C4-2B (cell line): ENCODE results near the gene TYMP.

Experiments used
- H3K27ac ChIP-seq: fragments of 450-650 bp; 2 replicates; pipeline ENCODE4 v1.5.1; 2017
- ZFX ChIP-seq: fragments of 450-650 bp; IDR thresholded peaks from 2 replicates; pipeline ENCODE4 v1.6.1; 2017
- TF ChIP-seq, protein P1 (sequence below): fragments of 450-650 bp; conservative IDR thresholded peaks from 2 replicates; pipeline ENCODE4 v1.5.1; 2017; ENCODE audit warnings: mild to moderate bottlenecking

TYMP gene

DNA sequence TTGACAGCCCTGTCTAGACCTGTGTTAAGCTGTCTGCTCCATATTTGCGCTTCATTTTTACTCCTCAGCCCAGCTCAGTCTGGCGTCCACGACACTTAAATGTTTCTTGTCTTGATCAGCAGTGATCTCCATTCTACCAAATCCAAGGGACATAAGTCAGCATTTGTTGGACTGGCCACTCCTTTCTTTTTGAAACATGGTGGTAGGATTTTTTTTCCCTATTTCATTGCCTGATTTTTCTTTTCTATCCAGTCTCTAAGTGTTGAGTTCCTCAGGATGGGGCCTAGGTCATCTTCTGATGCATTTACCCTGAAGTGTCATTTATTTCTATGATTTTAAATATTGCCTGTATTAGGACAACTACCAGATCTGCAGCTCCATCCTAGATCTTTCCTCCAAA, 20.9 kb downstream of the TYMP start:
- no peak for TF ChIP-seq ZFX
- TF ChIP-seq, protein P1, sequence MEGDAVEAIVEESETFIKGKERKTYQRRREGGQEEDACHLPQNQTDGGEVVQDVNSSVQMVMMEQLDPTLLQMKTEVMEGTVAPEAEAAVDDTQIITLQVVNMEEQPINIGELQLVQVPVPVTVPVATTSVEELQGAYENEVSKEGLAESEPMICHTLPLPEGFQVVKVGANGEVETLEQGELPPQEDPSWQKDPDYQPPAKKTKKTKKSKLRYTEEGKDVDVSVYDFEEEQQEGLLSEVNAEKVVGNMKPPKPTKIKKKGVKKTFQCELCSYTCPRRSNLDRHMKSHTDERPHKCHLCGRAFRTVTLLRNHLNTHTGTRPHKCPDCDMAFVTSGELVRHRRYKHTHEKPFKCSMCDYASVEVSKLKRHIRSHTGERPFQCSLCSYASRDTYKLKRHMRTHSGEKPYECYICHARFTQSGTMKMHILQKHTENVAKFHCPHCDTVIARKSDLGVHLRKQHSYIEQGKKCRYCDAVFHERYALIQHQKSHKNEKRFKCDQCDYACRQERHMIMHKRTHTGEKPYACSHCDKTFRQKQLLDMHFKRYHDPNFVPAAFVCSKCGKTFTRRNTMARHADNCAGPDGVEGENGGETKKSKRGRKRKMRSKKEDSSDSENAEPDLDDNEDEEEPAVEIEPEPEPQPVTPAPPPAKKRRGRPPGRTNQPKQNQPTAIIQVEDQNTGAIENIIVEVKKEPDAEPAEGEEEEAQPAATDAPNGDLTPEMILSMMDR, result no peak
- H3K27ac ChIP-seq, result peak overlapping the region; percentile 83; the same call in 1 of the 2 replicates

DNA sequence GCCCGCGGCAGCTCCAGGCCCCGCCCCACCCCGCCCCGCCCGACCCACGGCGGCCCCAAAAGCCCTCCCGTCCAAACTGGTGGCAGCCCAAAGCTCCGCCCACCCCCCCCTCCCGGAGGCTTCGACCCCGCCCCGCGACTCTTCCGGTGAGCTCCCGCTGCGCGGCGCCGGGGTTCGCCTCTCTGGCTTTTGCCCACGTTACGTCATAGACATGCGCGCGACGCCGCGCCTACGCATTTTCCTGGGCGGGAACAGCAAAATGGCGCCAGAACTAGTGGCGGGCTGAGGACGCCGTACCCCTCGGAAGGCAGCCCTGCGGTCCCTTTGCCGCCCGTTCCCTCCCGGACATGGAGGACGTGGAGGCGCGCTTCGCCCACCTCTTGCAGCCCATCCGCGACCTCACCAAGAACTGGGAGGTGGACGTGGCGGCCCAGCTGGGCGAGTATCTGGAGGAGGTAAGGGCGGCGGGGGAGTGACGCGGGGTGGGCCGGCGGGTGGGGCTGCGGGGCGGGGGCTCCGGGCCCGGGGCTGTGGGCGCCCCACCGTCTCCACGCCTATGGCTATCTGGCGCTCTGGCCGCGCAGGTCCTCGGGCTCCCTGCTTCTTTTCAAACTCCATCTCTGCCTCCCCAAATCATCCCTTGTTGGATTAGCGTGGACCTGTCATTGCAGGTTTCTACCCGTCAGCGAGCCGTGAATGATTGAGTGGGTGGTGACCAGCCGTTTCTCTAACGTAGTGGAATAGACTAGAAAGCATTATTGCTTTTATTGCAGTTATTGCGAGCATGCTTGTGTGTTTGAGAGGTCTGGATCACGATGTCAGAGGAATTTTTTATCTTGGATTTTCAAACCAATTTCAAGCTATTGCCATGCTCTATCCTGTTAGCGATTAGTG, 21.6 kb downstream of the TYMP start, which contains the start of gene NCAPH2:
TSS of gene NCAPH2 (plus strand) at position 234 of the 894 bp plus-strand sequence. CDS start at position 348, 114 bp downstream.
- 0 out of 2 replicates have a peak, but pooled peaks have one; percentile 16 for TF ChIP-seq ZFX
- TF ChIP-seq, protein P1, result no peak

DNA sequence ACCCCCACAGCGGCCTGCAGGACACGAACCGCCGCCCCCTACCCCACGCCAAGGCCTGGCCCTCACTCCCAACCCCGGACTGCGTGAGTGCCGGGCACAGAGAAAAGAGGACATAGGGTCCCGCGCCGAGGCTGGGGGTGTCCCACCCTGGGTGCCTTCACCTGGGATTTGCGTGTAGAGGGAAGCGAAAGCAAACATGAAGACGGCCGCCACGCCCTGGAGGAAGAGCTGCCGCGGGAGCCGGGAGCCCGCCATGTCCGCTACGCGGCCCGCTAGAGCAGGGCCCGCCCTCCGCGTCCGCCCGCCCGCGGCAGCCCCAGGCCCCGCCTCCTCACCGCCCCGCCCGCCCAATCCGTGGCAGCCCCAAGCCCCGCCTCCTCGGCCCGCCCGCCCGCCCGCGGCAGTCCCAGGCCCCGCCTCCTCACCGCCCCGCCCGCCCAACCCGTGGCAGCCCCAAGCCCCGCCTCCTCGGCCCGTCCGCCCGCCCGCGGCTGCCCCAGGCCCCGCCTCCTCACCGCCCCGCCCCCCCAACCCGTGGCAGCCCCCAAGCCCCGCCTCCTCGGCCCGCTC, 22.3 kb downstream of the TYMP start, which contains the start of gene LMF2:
TSS of gene LMF2 (minus strand) at position 282 of the 570 bp plus-strand sequence. CDS start at position 255, 27 bp downstream.
- H3K27ac ChIP-seq, result peak within 1 kb of the TSS; percentile 85

More for the DNA sequence above, 21.6 kb downstream of the TYMP start, which contains the start of gene NCAPH2:
- peak within 1 kb of the TSS; percentile 85 for H3K27ac ChIP-seq

DNA sequence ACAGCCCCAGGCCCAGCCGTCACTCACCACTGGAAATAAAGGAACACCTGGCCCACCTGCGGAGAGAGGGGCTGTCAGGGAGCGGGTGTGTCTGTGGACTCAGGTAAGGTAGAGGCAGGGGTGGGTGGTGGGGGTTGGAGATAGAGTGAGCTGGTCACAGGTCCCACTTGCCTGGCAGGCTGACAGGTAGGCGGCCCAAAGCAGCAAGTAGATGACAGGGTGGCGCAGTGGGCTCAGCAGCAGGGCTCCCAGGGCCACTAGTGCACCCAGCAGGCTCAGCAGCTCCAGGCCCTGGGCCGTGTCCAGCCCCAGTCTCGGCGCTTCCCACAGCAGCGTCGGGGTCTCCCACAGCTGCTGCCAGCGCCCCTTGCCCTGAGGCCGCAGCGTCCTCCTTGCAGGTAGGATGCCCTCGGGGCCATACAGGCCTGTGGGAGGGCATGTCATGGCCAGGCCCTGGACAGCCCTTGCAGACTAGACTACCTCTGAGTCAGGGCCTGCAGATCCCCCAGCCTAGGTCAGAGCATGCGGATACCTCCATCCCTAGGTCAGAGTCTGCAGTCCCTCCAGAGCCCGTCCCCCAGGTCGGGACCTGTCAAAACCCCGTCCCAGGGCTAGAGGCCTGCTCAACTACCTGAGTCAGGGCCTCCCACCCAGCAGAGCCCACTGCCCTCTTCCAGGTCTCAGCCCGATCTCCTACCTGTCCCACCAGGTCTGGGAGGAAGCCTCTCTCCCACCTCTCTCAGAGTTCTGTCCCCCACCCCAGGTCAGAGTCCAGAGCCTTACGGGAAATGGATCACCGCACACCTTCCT, 23.0 kb downstream of the TYMP start:
- H3K27ac ChIP-seq, result peak overlapping the region; percentile 85
- TF ChIP-seq, protein P1, result no peak
- no peak for TF ChIP-seq ZFX

More for the DNA sequence above, 22.3 kb downstream of the TYMP start, which contains the start of gene LMF2:
- peak; percentile 82; the same call in 1 of the 2 replicates for TF ChIP-seq ZFX
- TF ChIP-seq, protein P1, result no peak

DNA sequence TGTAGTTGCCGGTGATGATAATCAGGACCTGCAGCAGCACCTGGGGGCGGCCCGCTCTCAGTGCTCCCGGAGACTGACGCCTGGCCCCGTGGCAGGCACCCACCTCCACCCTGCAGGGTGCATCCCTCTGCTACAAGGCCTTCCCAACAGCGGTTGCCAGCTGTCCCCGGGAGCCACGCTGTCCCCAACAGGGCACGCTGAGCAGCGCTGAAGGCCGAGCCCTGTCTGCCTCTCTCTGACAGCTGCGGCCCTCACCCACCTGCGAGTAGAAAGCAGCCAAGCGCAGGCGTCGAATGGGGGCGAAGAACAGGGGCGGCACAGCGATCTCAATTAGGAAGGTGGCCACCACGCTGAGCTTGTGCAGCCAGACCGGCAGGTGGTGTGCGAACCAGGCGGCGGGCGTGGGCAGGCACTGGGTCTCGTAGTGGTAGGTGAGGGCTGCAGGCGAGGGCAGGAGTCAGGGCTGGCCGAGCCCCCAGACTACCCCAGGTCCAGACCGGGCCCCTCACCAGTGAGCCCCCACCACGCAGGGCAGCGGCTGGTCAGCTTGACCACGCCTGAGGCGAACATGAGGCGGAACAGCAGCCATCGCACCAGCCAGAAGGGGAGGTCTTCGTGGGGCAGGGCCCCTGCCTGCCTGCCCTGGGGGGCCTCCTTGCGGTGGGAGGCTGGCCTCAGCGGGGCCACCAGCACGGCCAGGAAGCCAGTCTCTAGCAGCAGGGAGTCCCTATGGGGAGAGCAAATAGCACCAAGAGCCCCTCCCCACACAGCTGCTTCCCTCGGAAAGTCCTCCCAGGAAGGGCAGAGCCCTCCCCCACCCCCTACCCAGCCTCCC, 23.8 kb downstream of the TYMP start:
- TF ChIP-seq, protein P1, result no peak
- no peak for TF ChIP-seq ZFX
- peak overlapping the region; percentile 85 for H3K27ac ChIP-seq

DNA sequence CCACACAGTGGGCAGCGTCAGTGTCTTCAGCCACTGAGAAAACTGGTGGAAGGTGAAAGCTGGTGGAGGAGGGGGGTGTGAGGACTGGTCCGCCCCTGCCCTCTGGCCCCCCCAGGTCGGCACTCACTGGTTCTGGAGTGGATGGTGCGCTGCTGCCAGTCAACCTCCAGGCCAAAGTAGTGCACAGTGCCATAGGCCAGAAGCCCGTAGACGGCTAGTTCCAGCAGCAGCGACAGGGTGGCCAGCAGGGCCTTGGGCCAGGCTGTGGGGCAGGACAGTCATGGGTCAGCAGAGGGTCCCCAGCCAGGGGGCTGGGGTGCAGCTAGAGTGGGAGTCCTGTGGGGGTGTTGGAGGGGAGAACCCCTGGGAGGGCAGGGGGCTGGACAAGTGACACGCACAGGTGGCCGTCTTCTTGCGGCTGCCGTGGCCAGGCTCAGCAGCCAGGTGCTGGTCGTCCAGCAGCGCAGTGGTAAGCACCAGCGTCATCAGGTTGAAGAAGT, 24.5 kb downstream of the TYMP start:
- H3K27ac ChIP-seq, result no peak overlapping the region
- TF ChIP-seq, protein P1, result no peak
- no peak for TF ChIP-seq ZFX
